GM21526 (cell line): ENCODE data around the gene INPP5D.

Experiments used
- ATAC-seq: cut with Tn5 transposase; IDR thresholded peaks from one replicate; pipeline ENCODE4 v1.9.1; 2021; ENCODE audit warnings: moderate library complexity; ENCODE audit not compliant: unreplicated experiment, low FRiP score

INPP5D gene

GRCh38 chr2:233225230-233226068, 165.3 kb downstream of the INPP5D start:
- no peak for ATAC-seq

DNA sequence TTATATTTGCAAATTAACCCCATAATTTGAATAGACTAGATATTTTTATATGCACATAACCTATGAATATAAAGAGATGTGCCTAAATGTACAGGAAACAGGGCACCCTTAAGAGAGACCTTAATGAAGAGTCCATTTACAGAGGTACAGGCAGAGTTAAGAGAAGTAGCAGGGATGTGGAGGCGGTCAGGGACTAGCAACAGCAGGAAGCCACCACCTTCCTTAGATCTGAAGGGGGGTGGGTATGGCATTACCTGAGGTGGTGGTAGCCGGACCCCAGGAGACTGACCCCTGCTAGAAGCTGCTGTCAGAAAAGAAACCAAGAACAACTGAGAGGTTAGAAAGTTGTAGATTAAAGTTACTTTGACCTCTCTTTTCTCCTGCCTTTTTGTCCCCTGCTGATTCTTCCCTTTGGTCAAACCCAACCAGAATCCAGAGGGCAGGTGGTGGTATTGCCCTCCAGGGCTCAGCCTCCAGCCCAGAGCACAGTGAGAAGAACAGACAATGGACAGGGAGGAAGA, 166.4 kb downstream of the INPP5D start:
- no peak for ATAC-seq

- ATAC-seq: no peak
Measured at GRCh38 chr2:233227346-233227978, 167.3 kb downstream of the INPP5D start.

- ATAC-seq: no peak
Measured at GRCh38 chr2:233228376-233228775, 168.2 kb downstream of the INPP5D start.

DNA sequence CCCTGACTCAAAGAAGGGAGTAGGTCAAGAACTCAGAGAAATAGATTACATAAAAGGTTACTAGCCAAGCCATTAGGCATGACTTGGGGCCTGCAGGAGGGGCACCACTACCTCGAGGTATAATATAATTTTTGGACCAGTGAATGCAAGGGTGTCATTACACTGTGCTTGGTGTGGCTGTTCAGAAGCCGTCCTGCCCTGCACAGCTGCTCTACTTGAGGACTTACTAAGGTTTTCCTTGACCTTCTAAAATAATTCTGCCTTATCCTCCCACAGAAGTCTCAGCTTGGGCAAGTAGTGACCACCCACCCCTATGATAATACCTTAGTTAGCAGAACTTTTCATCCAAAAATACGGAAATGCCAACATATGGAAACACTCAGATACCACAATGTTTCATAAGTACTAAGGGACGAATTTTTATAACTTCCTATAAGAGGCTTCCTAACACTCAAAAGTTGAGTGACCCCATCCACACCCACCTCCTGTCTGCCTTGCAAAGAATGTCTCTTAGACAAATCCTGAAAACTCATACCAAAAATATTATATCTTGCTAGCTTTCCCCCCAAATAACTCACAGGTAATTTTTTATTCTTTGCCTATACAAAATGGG, 173.6 kb downstream of the INPP5D start:
- ATAC-seq: no peak

GRCh38 chr2:233234264-233234663, 174.1 kb downstream of the INPP5D start:
- ATAC-seq: no peak

GRCh38 chr2:233234996-233235395, 174.9 kb downstream of the INPP5D start:
- no peak for ATAC-seq

DNA sequence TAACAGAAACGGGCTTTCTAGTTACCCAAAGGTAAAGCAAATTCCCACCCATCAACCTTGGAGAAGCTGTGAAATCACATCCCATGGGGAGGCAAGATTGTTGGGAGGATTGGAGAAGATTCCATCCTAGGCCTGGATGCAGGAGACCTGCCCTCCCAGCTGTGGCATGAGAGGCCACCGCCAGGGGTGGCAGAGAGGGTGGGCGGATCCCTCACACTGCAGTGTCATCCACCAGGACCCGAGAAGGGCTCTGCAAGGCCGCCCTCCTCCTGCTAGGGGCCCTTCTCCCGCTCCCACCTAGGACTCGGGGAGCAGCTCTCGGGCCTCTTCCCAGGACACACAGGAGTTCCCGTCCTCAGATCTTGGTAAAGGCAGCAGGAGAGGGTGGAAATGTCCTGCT, 175.8 kb downstream of the INPP5D start:
- no peak for ATAC-seq

DNA sequence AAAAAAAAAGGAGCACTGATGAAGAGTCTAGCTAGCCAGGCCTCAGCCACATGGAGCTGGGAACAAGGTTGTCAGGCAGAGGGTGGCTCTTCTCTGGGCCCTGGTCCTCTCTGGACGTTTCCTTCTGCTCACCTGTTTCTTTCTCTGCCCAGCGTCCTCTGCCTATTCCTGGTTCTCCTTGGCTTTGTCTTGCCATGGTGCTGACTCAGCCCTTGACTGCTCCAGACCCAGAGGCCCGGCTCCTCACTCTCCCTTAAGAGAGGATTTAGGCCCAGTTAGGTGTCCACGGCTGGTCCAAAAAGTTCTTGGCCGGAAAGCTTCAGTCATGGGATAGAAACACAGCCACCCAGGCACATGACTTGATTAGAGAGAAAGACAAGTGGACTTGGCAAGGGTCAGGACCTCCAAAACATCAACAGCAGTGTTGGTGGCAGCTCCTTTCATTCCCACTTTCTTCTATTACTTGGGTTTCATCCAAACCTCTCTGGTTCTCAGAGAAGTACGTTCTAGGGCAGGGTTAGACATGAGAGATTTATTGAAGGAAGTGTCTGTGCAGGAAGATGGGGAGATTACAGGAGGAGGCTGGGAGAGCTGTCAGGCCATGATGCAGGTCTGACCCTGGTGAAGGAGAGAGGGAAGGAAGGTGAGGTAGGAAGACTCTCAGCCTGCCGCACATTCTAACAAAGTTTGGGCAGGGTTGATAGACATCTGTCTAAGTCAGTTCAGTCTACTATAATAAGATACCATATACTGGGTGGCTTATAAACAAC, 176.9 kb downstream of the INPP5D start:
- no peak for ATAC-seq

DNA sequence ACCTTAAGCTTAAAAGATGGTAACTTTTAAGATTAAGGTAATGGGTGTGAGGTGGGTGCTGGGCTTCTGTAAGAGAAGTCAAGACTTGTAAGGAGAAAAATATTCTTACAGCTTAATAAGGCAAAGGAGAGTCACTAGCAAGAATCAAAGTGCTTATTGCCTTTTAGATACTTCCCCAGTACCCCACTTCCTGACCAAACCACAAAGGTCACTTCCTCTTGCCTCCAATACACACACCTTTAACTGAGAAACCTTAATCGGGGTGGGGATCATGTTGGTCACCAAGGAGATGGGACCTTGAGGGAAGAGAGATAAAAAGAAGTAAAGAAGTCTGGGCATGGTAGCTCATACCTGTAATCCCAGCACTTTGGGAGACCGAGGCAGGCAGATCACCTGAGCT, 180.8 kb downstream of the INPP5D start:
- peak; percentile 66 for ATAC-seq

- no peak for ATAC-seq
Measured at GRCh38 chr2:233241803-233242202, 181.7 kb downstream of the INPP5D start.

DNA sequence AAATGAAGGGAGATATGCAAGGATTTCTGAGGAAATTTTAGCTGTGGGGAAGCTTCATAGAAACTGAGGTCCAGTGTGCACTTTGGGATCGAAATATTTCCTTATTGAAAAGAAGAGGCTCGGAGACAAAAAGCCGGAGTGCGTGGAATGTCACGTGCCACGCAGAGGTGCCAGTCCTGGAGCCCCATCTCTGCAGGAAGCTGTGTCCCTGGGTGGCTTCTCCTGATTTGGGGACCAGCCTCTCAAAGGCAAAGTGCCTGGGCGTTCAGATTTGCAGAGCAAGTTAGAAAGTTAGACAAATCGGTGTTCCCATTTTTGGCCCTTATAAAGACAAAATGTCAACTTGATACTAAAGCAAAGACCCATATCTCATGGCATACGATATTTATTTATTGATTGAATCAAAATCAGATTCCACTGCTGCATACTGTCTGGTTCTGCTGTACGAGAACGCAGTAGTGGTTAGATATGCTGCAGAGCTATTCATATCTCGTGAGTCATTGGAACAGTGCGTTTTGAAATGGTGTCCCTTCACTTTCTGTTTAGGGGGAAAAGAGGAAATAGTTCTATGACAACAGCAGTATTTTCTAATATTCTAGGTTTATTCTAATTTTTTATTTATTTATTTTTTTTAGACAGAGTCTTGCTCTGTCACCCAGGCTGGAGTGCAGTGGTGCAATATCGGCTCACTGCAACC, 182.2 kb downstream of the INPP5D start:
- no peak for ATAC-seq

GRCh38 chr2:233243348-233243747, 183.2 kb downstream of the INPP5D start:
- no peak for ATAC-seq

DNA sequence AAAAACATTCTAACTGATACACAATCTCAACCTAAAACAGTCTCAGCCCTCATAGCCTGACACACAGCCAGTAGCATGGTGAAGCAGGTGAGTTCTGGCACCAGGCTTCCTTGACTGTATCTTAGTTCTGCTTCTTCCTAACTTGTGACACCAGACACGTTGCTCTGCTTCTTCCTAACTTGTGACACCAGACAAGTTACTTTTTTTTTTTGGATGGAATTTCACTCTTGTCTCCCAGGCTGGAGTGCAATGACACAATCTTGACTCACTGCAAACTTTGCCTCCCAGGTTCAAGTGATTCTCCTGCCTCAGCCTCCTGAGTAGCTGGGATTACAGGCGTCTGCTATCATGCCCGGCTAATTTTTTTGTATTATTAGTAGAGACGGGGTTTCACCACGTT, 184.7 kb downstream of the INPP5D start:
- no peak for ATAC-seq

DNA sequence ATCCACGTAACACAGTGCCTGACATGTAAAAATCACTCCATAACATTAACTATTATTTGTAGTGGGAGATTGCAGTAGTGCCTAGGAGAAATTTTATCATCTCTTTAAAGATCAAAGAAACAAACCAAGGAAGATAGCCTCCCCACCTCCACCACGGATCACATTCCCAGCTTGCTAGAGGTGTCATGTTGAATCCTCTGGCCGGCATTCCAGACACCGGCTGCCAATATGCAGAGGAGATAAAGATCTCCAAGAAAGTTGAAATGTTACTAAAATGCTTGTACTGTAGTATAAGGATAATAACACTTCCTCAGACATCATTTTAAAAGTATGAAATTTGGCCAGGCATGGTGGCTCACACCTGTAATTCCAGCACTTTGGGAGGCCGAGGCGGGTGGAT, 185.3 kb downstream of the INPP5D start:
- ATAC-seq: no peak

- no peak for ATAC-seq
Measured at GRCh38 chr2:233247116-233247515, 187.0 kb downstream of the INPP5D start.

DNA sequence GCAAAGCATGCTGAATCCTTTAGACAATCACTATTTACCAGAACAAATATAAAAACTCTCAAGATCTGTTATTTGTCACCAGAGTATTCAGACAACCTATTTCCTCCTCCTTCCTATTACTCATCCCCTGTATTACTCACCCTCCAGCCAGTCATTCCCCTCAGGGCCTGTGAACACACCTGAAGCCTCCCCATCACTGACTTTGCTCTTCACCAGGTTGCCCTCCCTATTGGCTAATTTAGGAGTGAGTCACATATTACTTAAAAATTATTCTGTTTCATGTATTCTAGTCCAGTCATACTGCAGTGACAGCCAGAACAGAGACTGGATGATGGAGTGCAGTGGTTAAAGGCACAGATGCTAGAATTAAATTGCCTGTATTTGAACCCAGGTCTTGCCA, 187.6 kb downstream of the INPP5D start:
- no peak for ATAC-seq

- ATAC-seq: no peak
Measured at GRCh38 chr2:233248999-233249398, 188.9 kb downstream of the INPP5D start.

DNA sequence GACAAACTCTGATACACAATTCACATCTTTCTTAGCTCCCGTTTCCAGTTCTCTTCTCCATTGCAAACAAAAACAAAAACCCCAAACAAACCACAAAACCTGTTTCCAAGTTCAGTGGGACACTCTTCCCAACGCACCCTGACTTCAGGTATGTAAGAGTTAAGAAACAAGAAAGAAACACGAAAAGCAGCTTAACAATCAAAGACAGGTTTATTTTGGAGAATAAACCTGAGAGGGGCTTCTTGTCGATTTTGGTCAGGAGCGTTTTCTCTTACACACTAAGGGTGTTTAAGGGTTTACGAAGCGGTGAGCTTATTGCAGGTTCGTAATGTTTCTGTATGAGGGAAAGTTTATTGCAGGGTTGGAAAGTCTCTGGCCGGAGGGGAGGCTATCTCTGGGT, 190.4 kb downstream of the INPP5D start:
- no peak for ATAC-seq

DNA sequence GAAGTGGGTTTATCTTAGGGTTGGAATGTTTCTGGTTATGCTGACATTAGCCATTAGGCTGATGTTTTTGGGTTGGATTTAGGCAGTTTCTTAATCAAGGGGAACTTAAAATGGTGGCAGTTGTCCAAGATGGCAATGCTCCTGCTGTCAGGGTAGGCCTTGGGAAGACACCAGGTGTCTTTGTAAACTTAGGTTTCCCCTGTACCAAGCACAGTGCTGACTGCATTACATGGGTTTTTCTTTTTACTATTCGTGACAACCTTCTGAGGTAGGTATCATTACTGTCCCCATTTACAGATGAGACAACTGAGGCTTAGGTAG, 190.8 kb downstream of the INPP5D start:
- ATAC-seq: no peak
